Esophagus muscularis mucosa (tissue), 3 donors: ENCODE measurements around the gene MTPN.

ENCODE experiments used
- CTCF ChIP-seq, 3 experiments: fragments of 200-600 bp in 2 of 3; fragments of 450-650 bp in 1 of 3; sonication (generic) in 2 of 3; IDR thresholded peaks; one replicate each; pipeline ENCODE4 v1.5.1; 2017 to 2019; ENCODE audit warnings: antibody characterized with exemption in 3 of 3, mild to moderate bottlenecking in 2 of 3, moderate library complexity in 1 of 3
- POLR2AphosphoS5 ChIP-seq, 2 donors: sonication (generic); formaldehyde crosslinking; IDR thresholded peaks; one replicate each; pipeline ENCODE4 v1.6.1; 2017; ENCODE audit warnings: antibody characterized with exemption in 2 of 2

DNA sequence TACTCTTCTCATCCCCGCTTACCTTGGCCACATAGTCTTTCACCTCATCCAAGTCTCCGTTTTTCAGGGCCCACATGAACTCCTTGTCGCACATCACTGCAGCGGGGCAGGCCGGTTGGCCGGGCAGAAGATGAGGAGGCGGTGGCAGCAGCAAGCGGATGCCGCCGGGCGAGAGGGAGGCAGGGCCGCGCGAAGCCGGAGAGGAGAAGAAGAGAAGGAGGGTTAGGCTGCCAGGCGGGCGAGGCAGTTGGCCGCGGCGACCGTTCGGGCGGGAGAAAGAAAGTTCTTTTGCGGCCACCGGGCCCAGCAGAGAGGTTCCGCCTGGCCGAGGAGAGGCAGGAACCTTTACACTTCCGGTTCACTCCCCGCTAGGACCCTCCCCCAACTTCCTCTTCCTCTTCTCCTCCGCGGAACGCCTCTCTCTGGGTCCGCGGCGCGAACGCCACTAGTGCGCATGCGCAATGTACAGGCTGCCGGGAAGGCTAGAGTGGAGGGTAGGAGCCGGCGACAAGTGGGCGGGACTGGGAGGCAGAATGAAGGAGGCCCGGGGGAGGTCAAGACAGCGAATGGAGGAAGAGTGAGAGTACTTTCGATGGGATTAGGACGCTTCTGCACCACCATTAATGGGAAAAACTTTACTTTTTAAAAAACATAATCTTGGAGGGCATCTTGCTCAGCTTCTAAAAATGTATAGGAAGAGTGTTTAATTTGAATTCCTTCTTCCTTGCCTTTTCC is at the start of gene MTPN:
- no peak for TF ChIP-seq CTCF (IDR thresholded peaks at IDR 0.05)
- TF ChIP-seq POLR2AphosphoS5 (IDR thresholded peaks at IDR 0.05) = peak; percentile 86 to 98
